Mesendoderm (in vitro differentiated cells): Measurements from ENCODE around the gene SLC12A4.
"Not testable (repeated sequence)": the region's sequence is repeated elsewhere in the genome, so short reads cannot be mapped to it uniquely, and the experiment has no call there.

Source experiments
- DNase-seq: peaks from one replicate; pipeline ENCODE4 v3.0.0; 2013
- H2AK5ac ChIP-seq: 2 replicates; pipeline ENCODE4 v1.6.1; 2013; ENCODE audit warnings: low read length, inconsistent platforms
- H2BK120ac ChIP-seq: 2 replicates; pipeline ENCODE4 v1.6.1; 2013; ENCODE audit warnings: low read depth, mild to moderate bottlenecking, low read length, moderate library complexity, mixed read lengths
- H2BK15ac ChIP-seq: replicated peaks from 2 replicates; pipeline ENCODE4 v1.6.1; 2013; ENCODE audit warnings: low read depth, mild to moderate bottlenecking, moderate library complexity
- H2BK5ac ChIP-seq: 2 replicates; pipeline ENCODE4 v1.6.1; 2013; ENCODE audit warnings: low read length, inconsistent platforms
- H3K18ac ChIP-seq: 2 replicates; pipeline ENCODE4 v1.6.1; 2013; ENCODE audit warnings: mild to moderate bottlenecking, low read length, mixed read lengths
- H3K23ac ChIP-seq: one replicate; pipeline ENCODE4 v1.6.1; 2013; ENCODE audit warnings: low read length
- H3K27ac ChIP-seq: 2 replicates; pipeline ENCODE4 v1.5.1; 2013; ENCODE audit warnings: low read depth, mild to moderate bottlenecking, inconsistent platforms, low read length, moderate library complexity
- H3K27me3 ChIP-seq: 2 replicates; pipeline ENCODE4 v1.6.1; 2013; ENCODE audit warnings: low read length, control low read depth, mild to moderate bottlenecking, inconsistent platforms; ENCODE audit not compliant: insufficient read depth, poor library complexity
- H3K36me3 ChIP-seq: 2 replicates; pipeline ENCODE4 v1.6.1; 2013; ENCODE audit warnings: low read length, inconsistent platforms; ENCODE audit not compliant: control insufficient read depth, insufficient read depth
- H3K4ac ChIP-seq: one replicate; pipeline ENCODE4 v1.6.1; 2013; ENCODE audit warnings: low read depth, mild to moderate bottlenecking, low read length, moderate library complexity
- H3K4me1 ChIP-seq: 2 replicates; pipeline ENCODE4 v1.6.1; 2013; ENCODE audit warnings: low read depth, low read length, inconsistent platforms; ENCODE audit not compliant: control insufficient read depth
- H3K4me2 ChIP-seq: 2 replicates; pipeline ENCODE4 v1.6.1; 2013; ENCODE audit warnings: low read length
- H3K4me3 ChIP-seq: 2 replicates; pipeline ENCODE4 v1.5.1; 2013; ENCODE audit warnings: mild to moderate bottlenecking, low read length
- H3K56ac ChIP-seq: one replicate; pipeline ENCODE4 v1.6.1; 2013; ENCODE audit warnings: low read length
- H3K79me1 ChIP-seq: 2 replicates; pipeline ENCODE4 v1.6.1; 2013; ENCODE audit warnings: low read length, inconsistent platforms
- H3K79me2 ChIP-seq: 2 replicates; pipeline ENCODE4 v1.6.1; 2013; ENCODE audit warnings: mild to moderate bottlenecking, low read length; ENCODE audit not compliant: control insufficient read depth, insufficient read depth
- H3K9ac ChIP-seq: 2 replicates; pipeline ENCODE4 v1.6.1; 2013; ENCODE audit warnings: low read length, inconsistent platforms
- H4K5ac ChIP-seq: one replicate; pipeline ENCODE4 v1.6.1; 2013; ENCODE audit warnings: low read length
- H4K8ac ChIP-seq: one replicate; pipeline ENCODE4 v1.6.1; 2013; ENCODE audit warnings: low read depth, mild to moderate bottlenecking, control low read depth, low read length, moderate library complexity
- WGBS: extraction: QIAGEN DNeasy Blood & Tissue Kit; methylation state at CpG from one replicate; pipeline ENCODE4 v1.1.7; 2013; ENCODE audit warnings: low lambda C conversion rate, missing lambda C conversion rate; ENCODE audit not compliant: insufficient coverage; ENCODE audit errors: extremely low coverage; 5-methylcytosine and 5-hydroxymethylcytosine counted together

Gene SLC12A4

GRCh38 chr16:67941469-67942199 lies 26.8 kb downstream of the SLC12A4 start:
- H3K79me1 ChIP-seq, result peaks cover 2% of the 10 kb centered on the region
- no peak overlapping the region for H3K9ac ChIP-seq
- no peak overlapping the region for H3K23ac ChIP-seq
- no peak overlapping the region for H3K4ac ChIP-seq
- H2BK15ac ChIP-seq, result no peak overlapping the region
- H3K4me2 ChIP-seq, result no peak overlapping the region
- no peak for DNase-seq
- no peak overlapping the region for H4K8ac ChIP-seq
- no peak overlapping the region for H3K4me3 ChIP-seq
- no peak overlapping the region for H3K27ac ChIP-seq
- peaks cover 4% of the 10 kb centered on the region for H3K36me3 ChIP-seq
- no peak overlapping the region for H3K56ac ChIP-seq
- no peak overlapping the region for H3K18ac ChIP-seq
- no peaks in the 10 kb centered on the region for H3K79me2 ChIP-seq
- H3K27me3 ChIP-seq, result no peaks in the 10 kb centered on the region
- no CpG with 5 or more reads among the region's 9 CpGs for WGBS
- no peak overlapping the region for H2AK5ac ChIP-seq
- no peak overlapping the region for H2BK5ac ChIP-seq
- H3K4me1 ChIP-seq, result peaks cover 5% of the 10 kb centered on the region
- no peak overlapping the region for H4K5ac ChIP-seq
- H2BK120ac ChIP-seq, result no peak overlapping the region

GRCh38 chr16:67940446-67941089 lies 27.9 kb downstream of the SLC12A4 start:
- H3K79me2 ChIP-seq, result no peaks in the 10 kb centered on the region
- H3K4ac ChIP-seq, result no peak overlapping the region
- H3K18ac ChIP-seq, result no peak overlapping the region
- WGBS, result no CpG with 5 or more reads among the region's 5 CpGs
- H3K9ac ChIP-seq, result no peak overlapping the region
- no peak overlapping the region for H4K8ac ChIP-seq
- no peak overlapping the region for H2AK5ac ChIP-seq
- DNase-seq, result no peak
- H4K5ac ChIP-seq, result no peak overlapping the region
- H3K27me3 ChIP-seq, result no peaks in the 10 kb centered on the region
- no peak overlapping the region for H3K4me3 ChIP-seq
- H3K36me3 ChIP-seq, result peaks cover 3% of the 10 kb centered on the region
- no peak overlapping the region for H2BK5ac ChIP-seq
- no peak overlapping the region for H2BK120ac ChIP-seq
- H3K4me1 ChIP-seq, result peaks cover 5% of the 10 kb centered on the region
- no peak overlapping the region for H3K4me2 ChIP-seq
- no peak overlapping the region for H3K23ac ChIP-seq
- H3K56ac ChIP-seq, result no peak overlapping the region
- no peak overlapping the region for H2BK15ac ChIP-seq
- H3K27ac ChIP-seq, result no peak overlapping the region
- H3K79me1 ChIP-seq, result peaks cover 2% of the 10 kb centered on the region

GRCh38 chr16:67939507-67940445 lies 28.7 kb downstream of the SLC12A4 start:
- no peak overlapping the region for H4K5ac ChIP-seq
- no peak overlapping the region for H2BK120ac ChIP-seq
- no peak overlapping the region for H4K8ac ChIP-seq
- no peak overlapping the region for H3K4me2 ChIP-seq
- H3K4ac ChIP-seq, result no peak overlapping the region
- no peak overlapping the region for H3K56ac ChIP-seq
- peaks cover 3% of the 10 kb centered on the region for H3K79me1 ChIP-seq
- no CpG with 5 or more reads among the region's 33 CpGs for WGBS
- no peak overlapping the region for H3K4me3 ChIP-seq
- no peak overlapping the region for H3K18ac ChIP-seq
- no peak for DNase-seq
- no peak overlapping the region for H2AK5ac ChIP-seq
- no peak overlapping the region for H3K27ac ChIP-seq
- H3K36me3 ChIP-seq, result no peaks in the 10 kb centered on the region
- no peaks in the 10 kb centered on the region for H3K27me3 ChIP-seq
- H3K9ac ChIP-seq, result no peak overlapping the region
- peaks cover 7% of the 10 kb centered on the region for H3K4me1 ChIP-seq
- no peaks in the 10 kb centered on the region for H3K79me2 ChIP-seq
- H2BK15ac ChIP-seq, result no peak overlapping the region
- no peak overlapping the region for H3K23ac ChIP-seq
- H2BK5ac ChIP-seq, result no peak overlapping the region

- not testable (repeated sequence) for H3K56ac ChIP-seq, H4K5ac ChIP-seq, H3K27me3 ChIP-seq, H3K23ac ChIP-seq, H2BK120ac ChIP-seq, H2BK5ac ChIP-seq, H3K4me3 ChIP-seq, H3K79me1 ChIP-seq, H3K27ac ChIP-seq, DNase-seq, H3K18ac ChIP-seq, H3K9ac ChIP-seq, H3K4me2 ChIP-seq, H2BK15ac ChIP-seq, H3K79me2 ChIP-seq, H2AK5ac ChIP-seq, H4K8ac ChIP-seq, H3K4ac ChIP-seq, H3K36me3 ChIP-seq
- no CpG with 5 or more reads among the region's 5 CpGs for WGBS
- peaks cover 12% of the 10 kb centered on the region for H3K4me1 ChIP-seq
Measured at GRCh38 chr16:67937713-67938112, 30.7 kb downstream of the SLC12A4 start.

GRCh38 chr16:67936880-67937605 lies 31.4 kb downstream of the SLC12A4 start:
- peak overlapping the region; percentile 5 for H2BK5ac ChIP-seq
- no peak overlapping the region for H2BK120ac ChIP-seq
- H3K4me3 ChIP-seq, result peak overlapping the region; percentile 92
- peaks cover 6% of the 10 kb centered on the region for H3K79me1 ChIP-seq
- H3K27ac ChIP-seq, result no peak overlapping the region
- no peak overlapping the region for H3K4ac ChIP-seq
- no peaks in the 10 kb centered on the region for H3K27me3 ChIP-seq
- no peak overlapping the region for H4K5ac ChIP-seq
- peaks cover 12% of the 10 kb centered on the region for H3K4me1 ChIP-seq
- no peak overlapping the region for H4K8ac ChIP-seq
- peak overlapping the region; percentile 73 for H3K4me2 ChIP-seq
- no peak overlapping the region for H3K23ac ChIP-seq
- peak; percentile 57 for DNase-seq
- H3K36me3 ChIP-seq, result no peaks in the 10 kb centered on the region
- no peaks in the 10 kb centered on the region for H3K79me2 ChIP-seq
- H3K9ac ChIP-seq, result peak overlapping the region; percentile 98
- no peak overlapping the region for H3K18ac ChIP-seq
- WGBS, result no CpG with 5 or more reads among the region's 6 CpGs
- H2BK15ac ChIP-seq, result no peak overlapping the region
- peak overlapping the region; percentile 100 for H3K56ac ChIP-seq
- no peak overlapping the region for H2AK5ac ChIP-seq
